HG02759 (cell line): Measurements from ENCODE around the gene MICAL2.

Experiments used
- ATAC-seq: cut with Tn5 transposase; IDR thresholded peaks from one replicate; pipeline ENCODE4 v1.9.1; 2021; ENCODE audit warnings: mild to moderate bottlenecking, moderate library complexity; ENCODE audit not compliant: unreplicated experiment

MICAL2 gene

GRCh38 chr11:12077535-12078280, 32.7 kb upstream of the MICAL2 start:
- no peak for ATAC-seq

- no peak for ATAC-seq
These were observed 30.4 kb upstream of the MICAL2 start for GRCh38 chr11:12079726-12080556.

GRCh38 chr11:12083380-12083779, 27.0 kb upstream of the MICAL2 start:
- no peak for ATAC-seq

GRCh38 chr11:12084256-12084655, 26.1 kb upstream of the MICAL2 start:
- ATAC-seq, result no peak

GRCh38 chr11:12085371-12086251, 24.8 kb upstream of the MICAL2 start:
- ATAC-seq, result no peak

- no peak for ATAC-seq
These were observed 23.9 kb upstream of the MICAL2 start for GRCh38 chr11:12086271-12087074.

GRCh38 chr11:12087075-12088004, 23.1 kb upstream of the MICAL2 start:
- ATAC-seq, result no peak

GRCh38 chr11:12088047-12088481, 22.3 kb upstream of the MICAL2 start:
- ATAC-seq, result no peak

GRCh38 chr11:12088531-12088930, 21.9 kb upstream of the MICAL2 start:
- ATAC-seq, result no peak

GRCh38 chr11:12089041-12089440, 21.3 kb upstream of the MICAL2 start:
- ATAC-seq, result no peak

GRCh38 chr11:12089473-12089872, 20.9 kb upstream of the MICAL2 start:
- ATAC-seq, result no peak

- no peak for ATAC-seq
These were observed 20.3 kb upstream of the MICAL2 start for GRCh38 chr11:12090061-12090591.

- no peak for ATAC-seq
These were observed 19.6 kb upstream of the MICAL2 start for GRCh38 chr11:12090761-12091258.

- ATAC-seq, result no peak
These were observed 18.3 kb upstream of the MICAL2 start for GRCh38 chr11:12091956-12092558.

GRCh38 chr11:12092714-12093113, 17.7 kb upstream of the MICAL2 start:
- no peak for ATAC-seq

- no peak for ATAC-seq
These were observed 15.3 kb upstream of the MICAL2 start for GRCh38 chr11:12094872-12095800.

- ATAC-seq, result no peak
These were observed 13.2 kb upstream of the MICAL2 start for GRCh38 chr11:12097219-12097618.
